Sigmoid colon (tissue), 7 donors: ENCODE results near the gene IRF5. TPM values are rescaled to one million over a fixed set of nuclear protein-coding genes. Genes with fewer than 3 reads are reported as not detected.

ENCODE experiments used
- DNase-seq: peaks from one replicate; pipeline ENCODE4 v3.0.0-alpha.2; 2019
- H3K27ac ChIP-seq, 4 donors: fragments of 200-600 bp; sonication (generic); one replicate each; pipeline ENCODE4 v1.5.1; 2016 to 2019; ENCODE audit warnings: mild to moderate bottlenecking in 1 of 4
- H3K27me3 ChIP-seq, 3 donors: fragments of 200-600 bp; sonication (generic); one replicate each; pipeline ENCODE4 v1.5.1; 2019; ENCODE audit warnings: mild to moderate bottlenecking in 1 of 3
- H3K36me3 ChIP-seq, 4 donors: fragments of 200-600 bp; sonication (generic); one replicate each; pipeline ENCODE4 v1.5.1; 2016 to 2019
- H3K4me1 ChIP-seq, 4 donors: fragments of 200-600 bp; sonication (generic); one replicate each; pipeline ENCODE4 v1.5.1; 2017 to 2019
- H3K4me3 ChIP-seq, 4 donors: fragments of 200-600 bp; sonication (generic); one replicate each; pipeline ENCODE4 v1.5.1; 2017 to 2019; ENCODE audit warnings: mild to moderate bottlenecking in 2 of 4, moderate library complexity in 1 of 4
- H3K9me3 ChIP-seq, 4 donors: fragments of 200-600 bp in 3 of 4; sonication (generic) in 3 of 4; one replicate each; pipeline versions ENCODE4 v1.5.1 to v1.6.1; 2013 to 2019
- EP300 ChIP-seq, 4 donors: sonication (generic); formaldehyde crosslinking; IDR thresholded peaks; one replicate each; pipeline ENCODE4 v1.6.1; 2017; ENCODE audit warnings: antibody characterized with exemption in 4 of 4
- POLR2A ChIP-seq, 2 donors: fragments of 450-650 bp; IDR thresholded peaks; one replicate each; pipeline ENCODE4 v1.6.1; 2016; ENCODE audit warnings: antibody characterized with exemption in 2 of 2, mild to moderate bottlenecking in 2 of 2, moderate library complexity in 2 of 2
- POLR2AphosphoS5 ChIP-seq, 4 donors: sonication (generic); formaldehyde crosslinking; IDR thresholded peaks; one replicate each; pipeline ENCODE4 v1.6.1; 2017; ENCODE audit warnings: antibody characterized with exemption in 4 of 4
- WGBS, 2 donors: extraction: QIAGEN DNeasy Blood & Tissue Kit; methylation state at CpG; one replicate each; pipeline ENCODE4 v1.1.7; 2013; 5-methylcytosine and 5-hydroxymethylcytosine counted together
- intact Hi-C: fragments of 100-400 bp; cut with DNase I; formaldehyde crosslinking; loops from one replicate; pipeline ENCODE4 v1.15.1; 2023
- polyA plus RNA-seq, 3 donors: library from polyadenylated mRNA; stranded (reverse); fragments of 200-250 nt; gene quantifications; one replicate each; pipeline ENCODE4 v1.2.3, GENCODE V29; 2013
- total RNA-seq, 4 donors: library from RNA; depleted of rRNA; stranded (reverse); fragments of >200 nt; gene quantifications; one replicate each; pipeline ENCODE4 v1.1.0, GENCODE V29; 2016
- TF ChIP-seq, protein P1 (sequence below), 4 experiments: fragments of 450-650 bp in 3 of 4; fragments of 200-600 bp in 1 of 4; IDR thresholded peaks; one replicate each; pipeline ENCODE4 v1.5.1; 2016 to 2019; ENCODE audit warnings: antibody characterized with exemption in 4 of 4, mild to moderate bottlenecking in 3 of 4, moderate library complexity in 2 of 4
- donor health status: healthy with polysubstance abuse.
- donor health status: Bipolar disorder and iron deficiency.
- donor health status: healthy.

Gene IRF5
- total and polyA plus RNA-seq, 7 donors = 4.6 to 15.3 (median 6.6) TPM

DNA sequence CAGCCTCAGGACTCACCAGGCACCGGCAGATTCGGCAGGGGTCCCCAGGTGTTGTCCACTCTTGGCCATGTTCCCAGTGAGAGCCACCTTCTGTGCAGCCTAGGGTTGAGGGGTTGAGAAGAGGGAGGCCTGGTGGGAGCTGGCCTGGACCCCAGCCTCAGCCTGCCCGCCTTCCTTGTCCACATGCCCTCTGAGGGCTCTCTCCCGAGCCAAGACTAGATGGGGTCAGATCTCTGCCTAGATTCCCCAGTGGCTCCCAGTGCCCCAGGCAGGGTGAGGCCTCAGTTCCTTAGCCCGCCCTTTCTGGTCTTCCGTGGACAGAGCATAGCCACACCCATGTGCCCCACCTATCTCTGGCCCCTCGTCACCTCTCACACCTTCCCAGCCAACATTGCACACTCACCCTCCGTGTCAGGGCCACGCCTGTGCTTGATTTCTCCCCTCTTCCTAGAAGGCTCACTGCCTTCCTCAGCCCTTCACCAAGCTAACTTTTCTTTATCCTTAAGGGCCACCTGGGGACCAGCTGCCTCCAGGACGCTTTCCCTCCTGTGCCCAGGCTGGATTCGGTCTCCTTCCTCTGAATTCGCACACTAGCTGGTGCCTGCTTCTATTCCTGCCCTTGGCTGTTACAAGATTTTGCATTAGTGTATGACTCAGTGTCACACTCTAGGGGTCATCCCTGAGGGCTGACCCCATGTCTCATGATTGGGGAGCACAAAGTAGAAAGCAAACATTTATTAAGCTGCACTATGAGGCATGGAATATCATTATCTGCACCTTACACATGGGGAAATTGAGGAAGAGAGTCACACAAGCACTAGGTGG, 34.8 kb upstream of the IRF5 start:
- Histone ChIP-seq H3K9me3 (no peaks in the 10 kb centered on the region), H3K27ac (no peak overlapping the region), H3K4me1 (no peaks in the 10 kb centered on the region), H3K4me3 (no peak overlapping the region), H3K27me3 (peaks cover 0 to 21% (median 0%) of the 10 kb centered on the region in 3 donors), H3K36me3 (no peaks in the 10 kb centered on the region)
- intact Hi-C loops = no loop called here
- 54 to 78% methylated on average over 12 of the region's 12 CpGs for WGBS, 2 donors
- no peak for TF ChIP-seq POLR2A (IDR thresholded peaks at IDR 0.05)
- TF ChIP-seq, protein P1, sequence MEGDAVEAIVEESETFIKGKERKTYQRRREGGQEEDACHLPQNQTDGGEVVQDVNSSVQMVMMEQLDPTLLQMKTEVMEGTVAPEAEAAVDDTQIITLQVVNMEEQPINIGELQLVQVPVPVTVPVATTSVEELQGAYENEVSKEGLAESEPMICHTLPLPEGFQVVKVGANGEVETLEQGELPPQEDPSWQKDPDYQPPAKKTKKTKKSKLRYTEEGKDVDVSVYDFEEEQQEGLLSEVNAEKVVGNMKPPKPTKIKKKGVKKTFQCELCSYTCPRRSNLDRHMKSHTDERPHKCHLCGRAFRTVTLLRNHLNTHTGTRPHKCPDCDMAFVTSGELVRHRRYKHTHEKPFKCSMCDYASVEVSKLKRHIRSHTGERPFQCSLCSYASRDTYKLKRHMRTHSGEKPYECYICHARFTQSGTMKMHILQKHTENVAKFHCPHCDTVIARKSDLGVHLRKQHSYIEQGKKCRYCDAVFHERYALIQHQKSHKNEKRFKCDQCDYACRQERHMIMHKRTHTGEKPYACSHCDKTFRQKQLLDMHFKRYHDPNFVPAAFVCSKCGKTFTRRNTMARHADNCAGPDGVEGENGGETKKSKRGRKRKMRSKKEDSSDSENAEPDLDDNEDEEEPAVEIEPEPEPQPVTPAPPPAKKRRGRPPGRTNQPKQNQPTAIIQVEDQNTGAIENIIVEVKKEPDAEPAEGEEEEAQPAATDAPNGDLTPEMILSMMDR (IDR thresholded peaks at IDR 0.05) = no peak
- TF ChIP-seq POLR2AphosphoS5 (IDR thresholded peaks at IDR 0.05) = no peak
- TF ChIP-seq EP300 (IDR thresholded peaks at IDR 0.05) = no peak
- DNase-seq = peak; percentile 43

DNA sequence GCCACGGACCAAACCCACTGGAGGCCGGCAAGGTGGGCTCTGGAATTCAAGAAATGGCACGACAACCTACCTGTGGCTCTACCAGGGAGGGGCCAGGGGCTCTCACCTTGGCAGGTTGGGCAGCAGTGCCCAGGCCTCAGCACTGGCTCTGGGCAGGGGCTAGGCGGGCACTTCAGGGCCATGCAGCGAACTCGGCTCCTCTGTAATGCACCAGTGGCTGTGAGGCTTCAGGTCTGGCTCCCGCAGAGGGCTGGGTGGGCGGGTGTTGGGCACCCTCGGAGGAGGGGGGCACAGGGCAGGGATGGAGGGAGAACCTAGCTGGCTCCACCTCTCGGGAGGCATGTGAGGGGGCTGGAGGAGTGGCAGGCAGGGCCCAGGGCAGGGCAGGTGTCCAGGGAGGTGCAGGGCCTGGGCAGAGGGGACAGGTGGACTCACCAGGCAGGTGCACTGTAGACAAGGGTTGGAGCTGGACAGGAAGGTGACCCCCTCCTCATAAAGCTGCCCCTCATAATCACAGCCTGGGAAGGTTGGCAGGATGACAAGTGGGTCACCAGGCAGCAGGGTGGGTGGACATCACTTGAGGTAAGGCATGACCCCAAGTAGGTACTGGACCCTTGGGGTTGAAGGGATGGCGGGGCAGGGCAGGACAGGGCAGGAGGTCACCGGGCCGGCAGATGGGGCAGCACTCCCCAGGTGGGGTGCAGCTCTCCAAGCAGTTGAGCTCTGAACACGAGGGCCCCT, 33.9 kb upstream of the IRF5 start:
- intact Hi-C loops = no loop called here
- H3K4me1 ChIP-seq = no peaks in the 10 kb centered on the region
- H3K4me3 ChIP-seq = no peak overlapping the region
- peak; percentile 63 for DNase-seq
- WGBS, 2 donors = 81 to 86% methylated on average over 14 of the region's 14 CpGs
- H3K27me3 ChIP-seq = peaks cover 0 to 27% (median 0%) of the 10 kb centered on the region in 3 donors
- no peaks in the 10 kb centered on the region for H3K36me3 ChIP-seq
- TF ChIP-seq POLR2A (IDR thresholded peaks at IDR 0.05) (no peak), POLR2AphosphoS5 (IDR thresholded peaks at IDR 0.05) (no peak), EP300 (IDR thresholded peaks at IDR 0.05) (no peak)
- TF ChIP-seq, protein P1 (IDR thresholded peaks at IDR 0.05) = no peak
- no peak overlapping the region for H3K27ac ChIP-seq
- H3K9me3 ChIP-seq = no peaks in the 10 kb centered on the region

DNA sequence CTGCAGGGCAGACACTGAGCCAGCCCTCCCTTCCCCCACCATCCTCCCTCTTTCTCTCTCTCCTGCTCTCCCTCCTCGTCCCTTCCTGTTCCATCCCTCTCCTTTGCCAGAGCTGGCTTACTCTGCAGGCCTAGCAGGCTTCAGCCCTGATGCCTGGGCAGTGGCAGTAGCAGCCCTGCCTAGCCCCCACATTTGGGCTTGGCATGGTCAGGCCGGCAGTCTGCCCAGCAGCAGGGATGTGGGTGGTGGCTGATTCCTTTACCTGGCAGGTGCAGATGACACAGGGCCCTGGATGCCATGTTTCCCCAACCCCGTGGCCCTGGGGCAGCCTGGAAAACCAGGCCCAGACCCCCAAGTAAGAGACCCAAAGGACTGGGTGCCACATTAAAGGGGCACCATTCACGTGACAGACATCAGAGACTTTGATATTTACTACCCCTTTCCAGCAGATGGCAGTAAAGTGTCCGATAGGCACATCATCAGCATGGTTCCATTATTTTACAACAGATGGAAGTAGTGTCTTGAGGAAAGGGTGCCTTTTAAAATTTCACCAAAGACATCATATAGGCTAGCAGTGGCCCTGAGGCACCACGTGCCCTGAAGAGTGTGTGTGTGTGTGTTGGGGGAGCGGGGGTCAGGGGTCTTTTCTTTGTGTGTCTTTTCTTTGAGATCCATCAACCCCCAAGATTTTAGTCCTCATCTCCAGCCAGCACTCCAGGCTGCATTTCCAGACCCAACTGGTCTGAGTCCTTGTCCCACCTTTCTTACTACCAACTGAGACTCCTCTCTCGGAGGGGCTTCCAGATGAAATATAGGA, 33.1 kb upstream of the IRF5 start:
- TF ChIP-seq EP300 (IDR thresholded peaks at IDR 0.05) (no peak), POLR2AphosphoS5 (IDR thresholded peaks at IDR 0.05) (no peak), POLR2A (IDR thresholded peaks at IDR 0.05) (no peak)
- TF ChIP-seq, protein P1 (IDR thresholded peaks at IDR 0.05) = peak in 3 of 4 experiments; percentile 29 to 54 (median 43)
- intact Hi-C loops = no loop called here
- Histone ChIP-seq H3K27me3 (peaks cover 0 to 34% (median 1%) of the 10 kb centered on the region in 3 donors), H3K27ac (no peak overlapping the region), H3K4me1 (peaks cover 0 to 5% (median 4%) of the 10 kb centered on the region in 4 donors), H3K9me3 (no peaks in the 10 kb centered on the region), H3K36me3 (no peaks in the 10 kb centered on the region), H3K4me3 (no peak overlapping the region)
- WGBS, 2 donors = 28 to 37% methylated on average over 8 of the region's 8 CpGs
- DNase-seq = peak; percentile 50

DNA sequence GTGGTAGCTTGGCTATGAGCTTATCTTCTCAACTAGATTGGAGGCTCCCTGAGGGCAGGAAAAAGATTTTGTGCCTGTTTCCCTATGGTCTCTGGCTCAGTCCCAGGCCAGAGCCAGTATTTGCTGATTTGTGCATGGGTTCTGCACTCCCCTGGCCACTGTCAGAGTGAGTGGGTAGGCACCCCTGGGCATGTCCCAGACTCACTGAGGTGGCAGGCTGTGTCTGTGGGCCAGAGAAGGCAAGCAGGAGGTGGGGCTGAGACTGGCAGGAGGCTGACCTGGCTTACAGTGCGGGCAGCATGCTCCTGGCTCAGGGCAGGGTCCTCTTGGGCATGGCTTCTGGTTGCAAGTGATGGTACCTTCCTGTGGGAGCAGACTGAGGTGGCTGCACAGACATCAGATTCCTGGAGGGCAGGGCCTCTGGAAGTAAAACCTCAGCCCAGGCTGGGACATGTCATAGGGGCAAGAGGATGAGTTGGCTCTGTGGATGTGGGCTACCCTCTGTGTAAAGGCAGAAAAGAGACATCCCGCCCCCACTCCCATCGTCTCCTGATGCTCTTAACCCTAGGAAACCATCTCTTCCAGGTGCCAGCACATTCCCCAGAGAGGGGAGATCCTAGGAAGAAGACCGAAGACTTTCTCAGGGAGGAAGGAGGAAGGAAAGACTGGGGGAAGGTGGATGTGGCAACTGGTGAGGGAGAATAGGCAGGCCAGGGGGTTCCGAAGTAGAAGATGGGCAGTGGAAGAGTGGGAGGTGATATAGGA, 31.5 kb upstream of the IRF5 start:
- intact Hi-C loops = loop anchor here (2.0 kb wide), 1 partner anchor 185 kb away; no protein-coding TSS in a partner anchor
- H3K27ac ChIP-seq = no peak overlapping the region
- H3K36me3 ChIP-seq = no peaks in the 10 kb centered on the region
- no peaks in the 10 kb centered on the region for H3K9me3 ChIP-seq
- TF ChIP-seq POLR2AphosphoS5 (IDR thresholded peaks at IDR 0.05) (no peak), POLR2A (IDR thresholded peaks at IDR 0.05) (no peak), EP300 (IDR thresholded peaks at IDR 0.05) (no peak)
- TF ChIP-seq, protein P1 (IDR thresholded peaks at IDR 0.05) = no peak
- peaks cover 0 to 16% (median 15%) of the 10 kb centered on the region in 4 donors for H3K4me1 ChIP-seq
- WGBS, 2 donors = 91 to 95% methylated on average over 5 of the region's 5 CpGs
- peaks cover 9 to 50% (median 15%) of the 10 kb centered on the region in 3 donors for H3K27me3 ChIP-seq
- peak; percentile 51 for DNase-seq
- no peak overlapping the region for H3K4me3 ChIP-seq
